GM12865 (cell line): ENCODE results near the gene TBXAS1.

Source experiments
- DNase-seq: peaks from one replicate; pipeline ENCODE4 v3.0.0; 2010; ENCODE audit warnings: low read depth
- H3K4me3 ChIP-seq: 2 replicates; pipeline ENCODE4 v1.5.1; 2011; ENCODE audit warnings: mild to moderate bottlenecking, low read depth, low read length, control low read depth
- CTCF ChIP-seq: IDR thresholded peaks from 2 replicates; pipeline ENCODE4 v1.5.1; 2011; ENCODE audit warnings: low read length, control low read depth, low read depth, inconsistent platforms; ENCODE audit not compliant: insufficient read depth; ENCODE audit errors: missing control alignments

Gene TBXAS1

GRCh38 chr7:139893999-139894398 is 64.9 kb downstream of the TBXAS1 start:
- no peak overlapping the region for H3K4me3 ChIP-seq
- no peak for TF ChIP-seq CTCF
- peak; percentile 30 for DNase-seq

GRCh38 chr7:139895141-139895829 is 66.2 kb downstream of the TBXAS1 start:
- no peak for DNase-seq
- no peak for TF ChIP-seq CTCF
- H3K4me3 ChIP-seq, result no peak overlapping the region

GRCh38 chr7:139896288-139896687 is 67.2 kb downstream of the TBXAS1 start:
- no peak for TF ChIP-seq CTCF
- no peak for DNase-seq
- H3K4me3 ChIP-seq, result no peak overlapping the region

- DNase-seq, result no peak
- no peak overlapping the region for H3K4me3 ChIP-seq
- no peak for TF ChIP-seq CTCF
Observed at GRCh38 chr7:139896831-139897230, 67.8 kb downstream of the TBXAS1 start.

GRCh38 chr7:139897422-139898090 is 68.5 kb downstream of the TBXAS1 start:
- no peak for TF ChIP-seq CTCF
- no peak overlapping the region for H3K4me3 ChIP-seq
- DNase-seq, result no peak

- DNase-seq, result no peak
- H3K4me3 ChIP-seq, result no peak overlapping the region
- TF ChIP-seq CTCF, result no peak
Observed at GRCh38 chr7:139898483-139898882, 69.4 kb downstream of the TBXAS1 start.
